ENCODE data around the gene BLID.

The BLID gene

GRCh38 chr11:122115524-122116379, at the start of gene BLID:
BLID (minus strand) TSS chr11:122116215; CDS start chr11:122115922, 293 bp downstream.
- DNase-seq (ENCODE audit: low spot score), result no peak

DNA sequence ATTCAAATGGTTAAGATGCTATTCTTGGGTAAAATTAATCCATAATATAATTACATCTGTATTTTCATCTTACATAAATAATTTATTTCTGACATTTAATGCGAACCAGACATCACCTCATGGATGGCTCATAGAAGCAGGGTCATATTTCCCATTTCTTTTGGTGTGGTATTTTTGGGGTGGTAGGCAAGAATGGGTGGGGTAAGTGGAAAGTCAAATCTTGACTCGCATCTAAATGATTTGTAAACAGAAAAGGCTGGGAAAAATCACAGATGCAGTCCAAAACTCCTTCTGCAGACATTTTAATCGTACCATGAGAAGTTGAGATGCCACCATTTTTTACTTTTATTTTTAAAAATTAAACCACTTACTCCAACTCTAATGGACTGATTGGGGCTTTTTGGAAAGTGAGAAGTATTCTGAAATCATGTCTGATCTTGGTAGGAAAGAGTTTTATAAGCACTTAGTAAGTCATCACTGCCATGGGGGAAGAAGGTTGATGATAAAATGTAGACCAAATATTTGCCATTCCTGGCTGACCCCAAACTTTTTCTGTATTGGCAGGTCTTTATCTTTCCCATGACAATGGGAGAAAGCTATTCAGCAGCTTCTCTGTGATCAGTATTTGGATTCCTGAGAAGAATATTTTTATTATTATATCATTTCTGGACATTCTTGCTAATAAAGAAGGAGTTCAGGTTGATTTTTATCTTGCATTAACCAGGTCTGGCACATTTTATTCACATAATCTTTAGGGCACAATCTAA, 47.2 kb upstream of the BLID start:
- no peak for DNase-seq (ENCODE audit: low spot score)

- no peak for DNase-seq (ENCODE audit: low spot score)
These were observed 46.1 kb upstream of the BLID start for GRCh38 chr11:122162095-122162494.

- DNase-seq (ENCODE audit: low spot score), result no peak
These were observed 45.0 kb upstream of the BLID start for GRCh38 chr11:122160841-122161590.

- DNase-seq (ENCODE audit: low spot score), result no peak
These were observed 43.8 kb upstream of the BLID start for GRCh38 chr11:122159861-122160260.

DNA sequence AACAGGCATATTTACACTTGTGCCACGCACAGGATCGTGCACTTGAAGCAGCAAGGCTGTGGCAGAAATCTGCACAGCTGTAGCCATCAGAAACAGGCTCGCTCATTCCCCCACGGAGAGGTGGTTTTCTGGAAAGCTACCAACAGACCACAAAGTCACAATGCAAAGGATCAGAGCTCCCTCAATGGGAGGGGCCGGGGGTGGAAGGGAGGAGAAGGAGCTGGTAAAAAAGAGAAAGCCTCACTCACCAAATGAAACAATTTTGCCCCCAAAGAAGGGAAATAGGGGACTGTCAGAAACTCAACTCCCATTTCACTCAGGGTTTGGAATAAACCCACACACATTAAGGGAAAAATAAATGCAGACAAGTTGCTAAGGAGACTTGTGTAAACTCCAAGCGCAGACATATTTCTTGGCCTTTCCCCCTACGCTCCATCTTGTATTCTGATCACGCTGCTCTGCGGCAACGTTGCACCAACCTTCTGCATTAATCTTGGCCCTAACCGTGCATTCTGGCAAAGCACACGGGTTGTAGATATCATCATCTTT, 43.2 kb upstream of the BLID start:
- DNase-seq (ENCODE audit: low spot score), result no peak

- no peak for DNase-seq (ENCODE audit: low spot score)
These were observed 42.2 kb upstream of the BLID start for GRCh38 chr11:122158171-122158570.

DNA sequence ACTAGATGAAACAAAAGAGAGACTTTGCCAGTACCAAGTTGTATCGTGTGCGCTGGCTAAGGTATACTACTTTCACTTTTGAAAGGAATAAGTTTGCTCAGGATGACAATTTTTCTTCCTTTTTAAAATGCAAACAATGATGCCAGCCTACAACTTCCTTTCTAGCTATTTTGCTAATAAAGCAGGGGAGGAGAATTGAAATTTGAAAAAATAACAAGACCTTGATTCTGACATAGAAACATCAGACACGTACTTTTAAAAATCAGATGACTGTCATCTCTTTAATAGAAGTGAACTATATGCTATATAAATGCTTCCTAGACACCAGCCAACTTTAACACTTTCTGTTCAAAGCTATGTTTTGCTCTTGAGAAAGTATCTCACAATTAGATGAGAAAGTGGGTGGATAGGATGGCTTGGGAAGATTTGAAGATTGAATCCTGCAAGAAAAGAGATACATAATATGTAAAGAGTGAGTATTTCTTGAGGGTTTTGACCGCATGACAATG, 41.7 kb upstream of the BLID start:
- DNase-seq (ENCODE audit: low spot score), result no peak

GRCh38 chr11:122156940-122157382, 40.9 kb upstream of the BLID start:
- no peak for DNase-seq (ENCODE audit: low spot score)

DNA sequence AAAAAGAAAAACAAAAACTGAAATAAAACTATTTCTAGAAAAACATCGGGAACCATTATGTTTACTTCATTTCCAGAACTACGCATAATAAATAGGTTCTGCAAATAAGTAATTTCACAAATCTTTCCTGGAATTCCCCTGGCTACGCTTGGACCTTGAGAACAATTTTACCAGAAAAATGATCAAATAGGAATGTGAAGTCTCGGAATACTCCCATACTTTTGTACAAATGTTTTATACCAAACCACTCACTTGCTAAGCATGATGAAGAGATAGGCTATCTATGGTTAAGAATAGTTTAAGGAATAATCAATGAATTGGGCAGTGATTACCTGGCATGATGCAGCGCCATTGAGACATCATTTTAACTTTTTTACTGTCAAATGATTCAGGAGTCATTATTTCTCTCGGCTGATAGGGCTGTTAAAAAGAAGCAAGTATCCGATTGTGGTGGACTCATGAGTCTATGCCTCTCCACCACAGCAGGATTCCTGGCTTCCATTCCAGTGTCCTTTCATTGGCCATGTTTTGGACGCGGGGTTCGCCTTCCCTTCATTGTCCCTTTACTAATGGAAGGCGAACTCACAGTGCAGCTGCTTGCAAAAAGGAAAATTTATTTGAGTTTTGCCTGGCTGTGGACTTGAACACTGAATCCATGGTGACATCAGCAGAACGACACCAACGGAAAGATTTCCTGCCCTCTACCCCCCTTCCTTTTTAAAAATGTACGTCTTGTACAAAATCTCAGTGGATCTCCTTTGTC, 39.9 kb upstream of the BLID start:
- no peak for DNase-seq (ENCODE audit: low spot score)

GRCh38 chr11:122154994-122155393, 39.0 kb upstream of the BLID start:
- DNase-seq (ENCODE audit: low spot score), result no peak

- DNase-seq (ENCODE audit: low spot score), result no peak
These were observed 38.2 kb upstream of the BLID start for GRCh38 chr11:122154227-122154626.

GRCh38 chr11:122153746-122154145, 37.7 kb upstream of the BLID start:
- DNase-seq (ENCODE audit: low spot score), result no peak

GRCh38 chr11:122150216-122151124, 34.5 kb upstream of the BLID start:
- no peak for DNase-seq (ENCODE audit: low spot score)

DNA sequence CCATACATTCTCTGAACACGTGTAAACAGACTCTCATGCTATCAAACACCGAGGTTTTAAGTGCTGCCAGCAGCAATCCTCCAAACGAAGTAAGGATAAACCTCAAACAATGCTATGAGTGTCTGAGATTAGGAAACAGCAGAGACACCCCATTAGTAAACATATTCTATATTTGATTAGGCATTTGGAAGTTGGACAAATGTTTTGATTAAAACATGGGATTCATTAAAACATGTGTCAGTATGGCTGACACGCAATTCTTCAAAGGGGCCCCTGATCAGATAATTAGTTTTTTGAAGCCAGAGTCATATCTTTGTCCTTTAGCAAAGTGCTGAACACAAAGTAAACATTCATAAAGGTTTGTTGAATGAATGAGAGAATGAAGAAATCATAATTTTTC, 33.2 kb upstream of the BLID start:
- no peak for DNase-seq (ENCODE audit: low spot score)

DNA sequence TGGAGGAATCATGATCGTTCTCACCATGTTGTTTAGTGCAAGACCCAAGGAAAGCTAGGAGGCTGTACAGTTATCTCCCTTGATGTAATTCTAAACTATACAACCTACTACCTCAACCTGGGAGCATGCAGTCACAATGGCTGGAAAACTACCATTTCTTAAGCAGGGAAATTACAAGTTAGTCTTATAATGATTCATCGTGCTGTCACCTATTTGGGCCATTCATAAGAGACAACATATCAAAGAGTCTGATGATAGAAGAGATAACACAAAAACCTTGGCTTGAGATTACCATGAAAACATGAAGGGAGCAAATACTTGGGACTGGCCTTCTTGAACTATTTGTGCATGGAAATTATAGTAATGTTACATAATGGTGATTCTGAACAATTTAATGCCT, 30.5 kb upstream of the BLID start:
- no peak for DNase-seq (ENCODE audit: low spot score)

DNA sequence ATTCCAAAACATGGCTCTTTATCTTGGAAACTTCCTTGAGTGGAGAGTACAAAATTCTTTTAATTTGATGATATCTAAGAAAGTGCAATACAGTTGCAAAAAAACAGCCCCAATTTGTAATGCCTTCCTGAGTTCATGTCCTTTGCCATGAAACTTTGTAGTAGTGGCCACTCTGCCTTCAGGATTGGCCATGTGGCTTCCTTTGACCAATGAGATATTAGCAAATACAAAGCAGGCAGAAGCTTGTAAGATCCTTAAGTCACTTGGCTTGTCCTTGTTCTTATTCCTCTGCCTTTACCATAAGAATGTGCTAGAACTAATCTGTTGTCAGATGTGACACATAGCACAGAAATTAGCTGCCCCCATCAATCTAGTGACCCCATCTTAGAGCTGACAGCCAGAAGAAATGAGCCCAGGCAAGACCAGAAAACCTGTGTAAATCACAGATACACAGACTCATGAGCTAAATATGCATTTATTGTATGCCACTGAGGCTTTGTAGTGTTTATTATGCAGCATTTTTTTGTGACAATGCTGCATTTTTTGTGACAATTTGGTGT, 29.8 kb upstream of the BLID start:
- DNase-seq (ENCODE audit: low spot score), result no peak

DNA sequence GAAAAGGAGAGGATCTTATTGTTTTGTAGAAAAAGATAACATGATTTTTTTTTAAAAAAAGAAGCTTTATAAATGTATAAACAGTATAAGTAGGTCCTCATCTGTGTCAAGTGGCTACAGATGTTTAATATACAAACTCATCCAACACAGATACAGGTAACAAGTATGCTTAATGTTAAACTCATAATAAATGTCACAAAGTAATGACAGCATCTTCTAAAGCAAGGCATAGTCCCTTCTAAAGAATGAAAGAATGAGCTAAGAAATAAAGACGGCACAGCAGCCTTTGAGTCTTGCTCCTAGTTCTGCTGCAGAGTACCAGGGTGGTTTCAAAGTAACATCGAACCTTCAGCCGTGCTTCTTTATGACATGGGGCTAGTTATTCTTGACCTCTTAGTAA, 28.7 kb upstream of the BLID start:
- no peak for DNase-seq (ENCODE audit: low spot score)

DNA sequence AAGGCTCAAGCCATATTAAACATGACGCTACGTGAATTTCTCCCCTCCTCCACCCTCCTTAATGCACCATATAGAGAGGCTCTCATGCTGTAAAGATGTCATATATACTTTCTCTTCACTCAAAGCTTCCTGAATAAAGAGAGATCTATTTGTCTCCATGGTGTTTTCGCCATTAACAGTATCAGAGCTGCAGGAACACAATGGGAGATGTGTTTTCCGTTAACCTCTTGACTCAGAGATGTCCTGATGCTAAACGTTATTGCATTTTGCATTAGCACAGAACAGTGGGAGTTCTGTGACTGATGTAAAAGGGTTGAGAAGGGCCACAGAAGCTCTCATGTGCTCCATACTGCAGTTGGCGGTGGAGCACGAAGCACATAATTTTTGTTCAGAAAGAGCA, 25.7 kb upstream of the BLID start:
- DNase-seq (ENCODE audit: low spot score), result no peak

DNA sequence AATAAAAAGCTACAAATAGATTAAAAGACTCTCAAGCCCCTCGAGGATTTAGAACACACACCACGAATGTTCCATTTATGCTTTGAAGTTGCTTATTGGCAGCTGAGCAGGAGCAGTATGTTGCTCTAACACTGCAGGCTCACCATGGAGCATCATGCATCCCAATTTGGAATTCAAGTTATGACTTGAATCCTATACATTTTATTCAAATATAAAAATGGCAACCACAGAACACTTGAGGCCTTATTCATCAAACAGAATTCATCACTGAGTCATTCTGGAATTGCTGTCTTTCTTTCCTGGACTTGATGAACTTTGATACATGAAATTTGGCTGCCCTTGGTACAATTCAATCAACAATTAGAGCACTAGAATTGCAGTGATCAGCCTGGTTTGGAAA, 24.5 kb upstream of the BLID start:
- DNase-seq (ENCODE audit: low spot score), result no peak
